RWPE1 (cell line): ENCODE measurements around the gene RASSF1.
A peak's percentile ranks its signal among the peaks of the same experiment; 100 is the strongest.

Experiments
- CTCF ChIA-PET: fragments of 350-600 bp; sonication (Branson Sonifier 250); formaldehyde crosslinking; extraction: SDS; loops from one replicate; lab custom pipeline; 2021; lab: Yijun Ruan, JAX
- POLR2A ChIA-PET: fragments of 400-600 bp; formaldehyde crosslinking; extraction: SDS; loops from one replicate; lab custom pipeline; 2020; ENCODE audit warnings: antibody characterized with exemption; ENCODE audit not compliant: low non-redundant PET; lab: Yijun Ruan, JAX
- DNase-seq: peaks from one replicate; pipeline ENCODE4 v3.0.0; 2012; ENCODE audit warnings: low spot score
- H3K27ac ChIP-seq: fragments of 450-650 bp; 2 replicates; pipeline ENCODE4 v1.5.1; 2017
- TF ChIP-seq, protein P1 (sequence below): fragments of 450-650 bp; conservative IDR thresholded peaks from 2 replicates; pipeline ENCODE4 v1.5.1; 2017; ENCODE audit warnings: low read depth, mild to moderate bottlenecking

Gene RASSF1

DNA sequence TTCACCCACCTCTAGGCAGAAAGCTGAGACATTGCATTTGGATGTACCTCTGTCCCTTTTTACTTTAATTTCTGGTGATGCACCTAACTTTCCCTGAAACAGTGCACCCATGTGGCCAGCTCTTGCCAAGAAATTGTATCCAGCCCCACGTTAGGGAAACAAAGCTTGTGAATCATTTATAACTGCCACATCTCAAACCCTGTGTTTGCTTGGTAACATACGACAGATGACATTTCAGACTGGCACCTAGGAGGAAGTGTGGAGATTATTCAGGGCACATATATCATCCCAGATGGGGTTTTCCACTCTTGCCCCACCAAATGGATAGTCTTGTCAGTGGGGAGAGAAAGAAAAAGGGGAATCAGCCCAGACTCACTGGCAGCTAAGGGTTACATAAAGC is 12.1 kb upstream of the RASSF1 start:
- H3K27ac ChIP-seq, result peak overlapping the region; percentile 95
- CTCF ChIA-PET, result interaction anchor here (0.6 to 0.9 kb wide), 4 partner anchors 9 to 191 kb away, joined by 3 to 4 read pairs (median 3); no protein-coding TSS in a partner anchor
- TF ChIP-seq, protein P1, sequence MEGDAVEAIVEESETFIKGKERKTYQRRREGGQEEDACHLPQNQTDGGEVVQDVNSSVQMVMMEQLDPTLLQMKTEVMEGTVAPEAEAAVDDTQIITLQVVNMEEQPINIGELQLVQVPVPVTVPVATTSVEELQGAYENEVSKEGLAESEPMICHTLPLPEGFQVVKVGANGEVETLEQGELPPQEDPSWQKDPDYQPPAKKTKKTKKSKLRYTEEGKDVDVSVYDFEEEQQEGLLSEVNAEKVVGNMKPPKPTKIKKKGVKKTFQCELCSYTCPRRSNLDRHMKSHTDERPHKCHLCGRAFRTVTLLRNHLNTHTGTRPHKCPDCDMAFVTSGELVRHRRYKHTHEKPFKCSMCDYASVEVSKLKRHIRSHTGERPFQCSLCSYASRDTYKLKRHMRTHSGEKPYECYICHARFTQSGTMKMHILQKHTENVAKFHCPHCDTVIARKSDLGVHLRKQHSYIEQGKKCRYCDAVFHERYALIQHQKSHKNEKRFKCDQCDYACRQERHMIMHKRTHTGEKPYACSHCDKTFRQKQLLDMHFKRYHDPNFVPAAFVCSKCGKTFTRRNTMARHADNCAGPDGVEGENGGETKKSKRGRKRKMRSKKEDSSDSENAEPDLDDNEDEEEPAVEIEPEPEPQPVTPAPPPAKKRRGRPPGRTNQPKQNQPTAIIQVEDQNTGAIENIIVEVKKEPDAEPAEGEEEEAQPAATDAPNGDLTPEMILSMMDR, result no peak; the same call in 1 of the 2 replicates
- POLR2A ChIA-PET, result interaction anchor here (0.8 kb wide), 1 partner anchor 15 kb away, joined by 4 read pairs; no protein-coding TSS in a partner anchor
- DNase-seq, result no peak

DNA sequence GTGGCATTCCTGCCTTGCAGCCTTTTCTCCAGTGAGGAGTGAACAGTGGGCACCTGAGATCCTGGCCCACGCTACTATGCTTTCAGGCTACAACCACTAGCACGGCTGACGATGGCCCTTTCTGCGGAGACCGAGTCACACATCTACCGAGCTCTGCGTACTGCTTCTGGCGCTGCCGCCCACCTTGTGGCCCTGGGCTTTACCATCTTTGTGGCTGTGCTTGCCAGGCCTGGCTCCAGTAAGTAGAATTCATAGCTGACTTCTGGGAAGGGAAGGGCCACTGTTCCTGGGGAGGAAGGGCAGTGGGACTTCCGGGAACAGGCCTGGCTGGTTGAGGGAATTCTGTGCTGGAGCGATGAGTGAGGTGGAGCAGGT is 10.7 kb upstream of the RASSF1 start:
- POLR2A ChIA-PET, result no interaction called here
- CTCF ChIA-PET, result interaction anchor here (0.9 kb wide), 1 partner anchor 191 kb away, joined by 3 read pairs; no protein-coding TSS in a partner anchor
- H3K27ac ChIP-seq, result peak overlapping the region; percentile 95
- TF ChIP-seq, protein P1, result no peak
- DNase-seq, result no peak

DNA sequence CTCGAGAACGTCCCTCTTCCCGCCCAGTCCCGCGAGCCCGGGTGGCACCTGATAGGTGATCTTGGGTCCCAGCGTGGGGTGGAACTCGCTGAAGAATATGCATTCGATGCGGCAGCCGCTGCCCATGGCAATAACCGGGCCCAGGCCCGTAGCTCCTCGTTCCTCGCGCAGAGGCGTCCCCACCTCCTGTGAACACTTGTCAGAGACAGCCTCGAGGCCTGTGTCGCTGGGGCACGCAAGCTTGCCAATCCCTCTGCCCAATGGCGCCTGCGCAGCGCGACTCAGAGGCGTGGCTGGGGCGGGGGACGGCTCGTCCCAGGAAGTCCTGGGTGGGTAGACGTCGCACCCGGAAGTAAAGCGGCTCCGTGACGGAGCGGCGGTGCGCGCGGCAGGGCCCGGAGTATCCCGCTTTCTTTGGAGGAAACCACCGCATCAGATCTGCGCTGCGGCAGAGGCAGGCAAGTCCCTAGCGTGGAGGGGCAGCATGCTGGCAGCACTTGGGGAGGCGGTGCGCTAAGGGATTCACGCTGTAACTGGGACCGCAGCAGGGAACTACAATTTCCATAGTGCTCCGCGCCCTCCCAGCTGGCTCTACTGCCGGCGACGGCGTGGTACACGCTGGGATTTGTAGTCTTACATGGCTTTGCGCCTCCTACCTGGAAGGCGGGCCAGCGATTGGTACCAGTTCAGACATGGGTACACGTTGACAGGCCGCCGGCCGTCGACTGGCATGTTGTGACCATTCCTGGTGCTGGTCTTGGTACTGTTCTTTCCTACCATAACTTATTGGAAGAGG is 10.1 kb upstream of the RASSF1 start, which contains the start of the genes CYB561D2 and NPRL2:
CYB561D2 (plus strand) TSS at position 336 of the 796 bp plus-strand sequence. CDS start 572 bp downstream, outside the sequence.
NPRL2 (minus strand) TSS at position 249 of the 796 bp plus-strand sequence; CDS start at position 126, 123 bp downstream.
- POLR2A ChIA-PET, result interaction anchor here (0.9 kb wide), 1 partner anchor 10 kb away, joined by 3 read pairs; the partner anchor contains the start of gene RASSF1
- peak within 1 kb of the TSS; percentile 95 for H3K27ac ChIP-seq

DNA sequence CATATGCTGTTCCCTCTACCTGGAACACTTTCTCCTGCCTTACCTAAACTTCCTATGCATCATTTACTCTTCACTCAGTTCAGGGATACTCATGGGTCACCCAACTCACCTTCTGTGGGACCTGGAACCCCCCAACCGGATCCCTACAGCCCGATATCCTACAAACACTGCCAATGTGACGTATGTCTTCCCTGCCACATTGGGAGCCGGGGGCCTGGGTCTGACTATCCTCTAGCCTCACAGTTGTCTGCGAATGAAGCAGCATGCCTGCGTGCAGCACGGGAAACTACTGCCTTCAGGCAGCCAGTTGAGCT is 9.5 kb upstream of the RASSF1 start:
- ChIA-PET CTCF (interaction anchor here (0.6 kb wide), 1 partner anchor 25 kb away, joined by 3 read pairs; no protein-coding TSS in a partner anchor), POLR2A (interaction anchor here (0.6 to 0.9 kb wide), 2 partner anchors 10 to 147 kb away, joined by 3 to 5 read pairs; partner anchors contain the start of gene RASSF1)
- peak overlapping the region; percentile 95 for H3K27ac ChIP-seq
- TF ChIP-seq, protein P1, result no peak
- no peak for DNase-seq

More for the DNA sequence above, 10.1 kb upstream of the RASSF1 start, which contains the start of the genes CYB561D2 and NPRL2:
- CTCF ChIA-PET, result interaction anchor here (0.6 to 0.9 kb wide), 3 partner anchors 26 to 200 kb away, joined by 3 read pairs; no protein-coding TSS in a partner anchor
- TF ChIP-seq, protein P1, result no peak
- peak; percentile 81 for DNase-seq

DNA sequence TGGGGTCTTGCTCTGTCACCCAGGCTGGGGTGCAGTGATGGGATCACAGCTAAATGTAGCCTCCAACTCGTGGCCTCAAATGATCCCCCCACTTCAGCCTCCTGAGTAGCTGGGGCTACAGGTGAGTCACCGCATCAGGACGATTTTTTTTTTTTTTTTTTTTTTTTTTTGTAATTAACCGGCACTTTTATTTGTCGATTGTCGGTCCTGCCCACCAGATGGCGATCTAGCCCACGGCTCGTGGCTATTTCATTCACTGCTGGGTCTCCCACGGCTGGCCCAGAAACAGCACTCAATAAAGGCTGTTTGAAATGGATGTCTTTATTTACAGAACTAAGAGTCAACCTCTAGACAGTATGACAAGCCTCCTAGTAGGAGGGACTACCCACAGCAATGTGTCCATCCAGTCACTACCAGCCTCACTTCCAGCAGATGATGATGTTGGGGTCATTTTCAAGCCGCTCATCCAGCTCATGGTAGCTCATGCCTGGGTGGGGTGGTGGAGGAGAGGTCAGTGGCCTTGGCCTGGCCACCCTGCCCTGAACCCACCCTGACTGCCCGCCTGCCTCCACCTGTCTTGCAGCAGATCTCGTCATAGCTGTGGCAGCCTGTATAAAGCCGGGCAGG is 6.7 kb upstream of the RASSF1 start:
- peak overlapping the region; percentile 95 for H3K27ac ChIP-seq
- DNase-seq, result no peak
- ChIA-PET POLR2A (no interaction called here), CTCF (interaction anchor here (0.6 to 1.3 kb wide), 5 partner anchors 74 to 1108 kb away, joined by 3 to 4 read pairs (median 3); no protein-coding TSS in a partner anchor)
- TF ChIP-seq, protein P1, result peak; percentile 75
